Neural cell (in vitro differentiated cells): ENCODE measurements around the gene MICU1. TPM values are rescaled to one million over a fixed set of nuclear protein-coding genes. Genes with fewer than 3 reads are reported as not detected.

Source experiments
- H2AFZ ChIP-seq: fragments of 200-600, 300-800 bp; sonication (generic), shearing (Covaris generic); 2 replicates; pipeline ENCODE4 v1.6.0; 2014; ENCODE audit warnings: low read depth, mild to moderate bottlenecking, antibody characterized with exemption, low read length, moderate library complexity
- H3F3A ChIP-seq: fragments of 200-600 bp; shearing (Covaris generic); 2 replicates; pipeline ENCODE4 v1.6.1; 2016; ENCODE audit warnings: mild to moderate bottlenecking, moderate library complexity, mixed read lengths, antibody characterized with exemption, low read length; ENCODE audit not compliant: insufficient read depth, poor library complexity, severe bottlenecking
- H3K27ac ChIP-seq: fragments of 200-600, 300-800 bp; sonication (generic), shearing (Covaris generic); 2 replicates; pipeline ENCODE4 v1.5.1; 2014; ENCODE audit warnings: mild to moderate bottlenecking, low read length, moderate library complexity
- H3K27me3 ChIP-seq: fragments of 300-800, 200-600 bp; sonication (generic), shearing (Covaris generic); 2 replicates; pipeline ENCODE4 v1.6.0; 2014; ENCODE audit warnings: mild to moderate bottlenecking, low read depth, low read length, moderate library complexity; ENCODE audit not compliant: insufficient read depth
- H3K36me3 ChIP-seq: fragments of 300-800, 200-600 bp; sonication (generic), shearing (Covaris generic); 2 replicates; pipeline ENCODE4 v1.5.1; 2014; ENCODE audit warnings: mild to moderate bottlenecking, antibody characterized with exemption, low read length, moderate library complexity; ENCODE audit not compliant: insufficient read depth
- H3K4me2 ChIP-seq: fragments of 300-800, 200-600 bp; sonication (generic), shearing (Covaris generic); 2 replicates; pipeline ENCODE4 v1.6.0; 2014; ENCODE audit warnings: mild to moderate bottlenecking, low read length
- H3K4me3 ChIP-seq: fragments of 300-800, 200-600 bp; sonication (generic), shearing (Covaris generic); 2 replicates; pipeline ENCODE4 v1.5.1; 2014; ENCODE audit warnings: mild to moderate bottlenecking, low read length, moderate library complexity
- H3K79me2 ChIP-seq: fragments of 200-600 bp; shearing (Covaris generic); replicated peaks from 2 replicates; pipeline ENCODE4 v1.6.0; 2014; ENCODE audit warnings: mild to moderate bottlenecking, low read length, moderate library complexity; ENCODE audit not compliant: insufficient read depth
- H3K9ac ChIP-seq: fragments of 300-800, 200-600 bp; sonication (generic), shearing (Covaris generic); 2 replicates; pipeline ENCODE4 v1.6.1; 2016; ENCODE audit warnings: mild to moderate bottlenecking, low read length, mixed read lengths
- H3K9me2 ChIP-seq: fragments of 200-600 bp; shearing (Covaris generic); 2 replicates; pipeline ENCODE4 v1.6.1; 2016; ENCODE audit warnings: mild to moderate bottlenecking, low read length, mixed read lengths; ENCODE audit not compliant: insufficient read depth
- H3K9me3 ChIP-seq: fragments of 200-600, 300-800 bp; sonication (generic), shearing (Covaris generic); 2 replicates; pipeline ENCODE4 v1.6.1; 2016; ENCODE audit warnings: mild to moderate bottlenecking, mixed run types, low read length, moderate library complexity, mixed read lengths
- H4K20me1 ChIP-seq: fragments of 200-600 bp; shearing (Covaris generic); 2 replicates; pipeline ENCODE4 v1.6.1; 2016; ENCODE audit warnings: mild to moderate bottlenecking, mixed run types; ENCODE audit not compliant: insufficient read depth
- EP300 ChIP-seq: fragments of 450-650 bp; conservative IDR thresholded peaks from 2 replicates; pipeline ENCODE4 v1.6.1; 2014; ENCODE audit warnings: antibody characterized with exemption, mild to moderate bottlenecking, moderate library complexity; ENCODE audit not compliant: poor library complexity, severe bottlenecking
- EZH2 ChIP-seq: fragments of 200-600, 300-800 bp; shearing (Covaris generic), sonication (generic); IDR thresholded peaks from 2 replicates; pipeline ENCODE4 v1.6.1; 2014; ENCODE audit warnings: antibody characterized with exemption, low read length, borderline replicate concordance, mild to moderate bottlenecking; ENCODE audit not compliant: insufficient read depth, poor library complexity, severe bottlenecking
- MXI1 ChIP-seq: fragments of 450-650 bp; conservative IDR thresholded peaks from 2 replicates; pipeline ENCODE4 v1.6.1; 2014; ENCODE audit warnings: antibody characterized with exemption, mild to moderate bottlenecking; ENCODE audit not compliant: poor library complexity, severe bottlenecking
- POLR2AphosphoS5 ChIP-seq: IDR thresholded peaks from 2 replicates; pipeline ENCODE4 v1.6.1; 2012
- RAD21 ChIP-seq: fragments of 450-650 bp; conservative IDR thresholded peaks from 2 replicates; pipeline ENCODE4 v1.6.1; 2014; ENCODE audit warnings: antibody characterized with exemption, mild to moderate bottlenecking, moderate library complexity
- REST ChIP-seq: IDR thresholded peaks from 2 replicates; pipeline ENCODE4 v1.6.1; 2012; ENCODE audit warnings: borderline replicate concordance
- SMC3 ChIP-seq: fragments of 450-650 bp; conservative IDR thresholded peaks from 2 replicates; pipeline ENCODE4 v1.6.1; 2014; ENCODE audit warnings: antibody characterized with exemption, mild to moderate bottlenecking, moderate library complexity; ENCODE audit not compliant: poor library complexity
- TAF1 ChIP-seq: IDR thresholded peaks from 2 replicates; pipeline ENCODE4 v1.6.1; 2012; ENCODE audit warnings: low read depth
- polyA plus RNA-seq: library from polyadenylated mRNA; depleted of rRNA; stranded (reverse); fragments of >200 nt; gene quantifications from 2 replicates; pipeline ENCODE4 v1.2.3, GENCODE V29; 2014
- TF ChIP-seq, protein P1 (sequence below): fragments of 450-650 bp; IDR thresholded peaks from 2 replicates; pipeline ENCODE4 v1.5.1; 2014; ENCODE audit warnings: antibody characterized with exemption, mild to moderate bottlenecking, moderate library complexity; ENCODE audit not compliant: poor library complexity, severe bottlenecking

MICU1 gene
- polyA plus RNA-seq, 1 donor from 2014 or later = 86.0 TPM

DNA sequence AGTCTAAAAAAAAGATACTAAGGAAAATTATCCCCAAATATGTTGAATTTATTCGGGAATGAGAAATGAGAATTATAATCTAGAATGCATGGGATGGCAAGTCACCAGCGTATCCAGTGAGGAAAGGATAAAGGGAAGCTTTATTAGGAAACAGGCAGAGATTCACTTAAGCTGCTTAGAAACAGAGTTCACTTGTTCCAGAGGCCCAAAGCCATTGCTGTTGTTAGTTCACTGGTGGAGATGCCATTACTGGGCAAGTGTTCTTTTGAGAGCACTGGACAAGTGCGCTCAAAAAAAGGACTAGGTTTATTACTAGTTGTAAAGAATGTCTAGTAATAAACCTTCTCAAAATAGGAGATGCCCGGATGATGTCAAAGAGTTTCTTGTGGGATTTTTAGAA lies 51.2 kb downstream of the MICU1 start:
- TF ChIP-seq SMC3 (no peak), POLR2AphosphoS5 (no peak), REST (no peak), EZH2 (no peak), MXI1 (no peak), EP300 (no peak), TAF1 (no peak), RAD21 (no peak)
- TF ChIP-seq, protein P1, sequence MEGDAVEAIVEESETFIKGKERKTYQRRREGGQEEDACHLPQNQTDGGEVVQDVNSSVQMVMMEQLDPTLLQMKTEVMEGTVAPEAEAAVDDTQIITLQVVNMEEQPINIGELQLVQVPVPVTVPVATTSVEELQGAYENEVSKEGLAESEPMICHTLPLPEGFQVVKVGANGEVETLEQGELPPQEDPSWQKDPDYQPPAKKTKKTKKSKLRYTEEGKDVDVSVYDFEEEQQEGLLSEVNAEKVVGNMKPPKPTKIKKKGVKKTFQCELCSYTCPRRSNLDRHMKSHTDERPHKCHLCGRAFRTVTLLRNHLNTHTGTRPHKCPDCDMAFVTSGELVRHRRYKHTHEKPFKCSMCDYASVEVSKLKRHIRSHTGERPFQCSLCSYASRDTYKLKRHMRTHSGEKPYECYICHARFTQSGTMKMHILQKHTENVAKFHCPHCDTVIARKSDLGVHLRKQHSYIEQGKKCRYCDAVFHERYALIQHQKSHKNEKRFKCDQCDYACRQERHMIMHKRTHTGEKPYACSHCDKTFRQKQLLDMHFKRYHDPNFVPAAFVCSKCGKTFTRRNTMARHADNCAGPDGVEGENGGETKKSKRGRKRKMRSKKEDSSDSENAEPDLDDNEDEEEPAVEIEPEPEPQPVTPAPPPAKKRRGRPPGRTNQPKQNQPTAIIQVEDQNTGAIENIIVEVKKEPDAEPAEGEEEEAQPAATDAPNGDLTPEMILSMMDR = no peak
- no peaks in the 10 kb centered on the region for H3K9me2 ChIP-seq
- H3K36me3 ChIP-seq = no peaks in the 10 kb centered on the region
- no peak overlapping the region for H3K4me2 ChIP-seq
- H3K27ac ChIP-seq = no peak overlapping the region
- H3K9me3 ChIP-seq = no peaks in the 10 kb centered on the region
- no peaks in the 10 kb centered on the region for H3K27me3 ChIP-seq
- no peaks in the 10 kb centered on the region for H3F3A ChIP-seq
- no peak overlapping the region for H2AFZ ChIP-seq
- no peaks in the 10 kb centered on the region for H4K20me1 ChIP-seq
- no peak overlapping the region for H3K9ac ChIP-seq
- H3K4me3 ChIP-seq = no peak overlapping the region
- H3K79me2 ChIP-seq = peaks cover 5% of the 10 kb centered on the region

DNA sequence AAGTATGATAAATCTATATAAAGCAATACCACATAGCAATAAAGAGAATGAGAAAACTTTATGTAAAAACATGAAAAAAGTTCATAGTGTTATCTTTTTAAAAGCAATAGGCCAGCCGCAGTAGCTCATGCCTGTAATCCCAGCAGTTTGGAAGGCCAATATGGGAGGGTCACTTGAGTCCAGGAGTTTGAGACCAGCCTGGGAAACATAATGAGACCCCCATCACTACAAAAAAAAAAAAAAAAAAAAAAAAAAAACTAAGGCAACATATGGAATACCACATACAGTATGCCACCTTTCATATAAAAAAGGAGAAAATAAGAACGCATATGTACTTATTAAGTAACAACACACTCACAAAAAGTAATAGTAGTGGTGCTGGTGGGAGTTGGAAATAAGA lies 52.8 kb downstream of the MICU1 start:
- no peaks in the 10 kb centered on the region for H3K36me3 ChIP-seq
- H3K27ac ChIP-seq = no peak overlapping the region
- no peak overlapping the region for H3K4me2 ChIP-seq
- H4K20me1 ChIP-seq = no peaks in the 10 kb centered on the region
- H3K4me3 ChIP-seq = no peak overlapping the region
- no peak overlapping the region for H3K9ac ChIP-seq
- H3K27me3 ChIP-seq = no peaks in the 10 kb centered on the region
- H3K79me2 ChIP-seq = peaks cover 5% of the 10 kb centered on the region
- no peaks in the 10 kb centered on the region for H3K9me3 ChIP-seq
- TF ChIP-seq REST (no peak), EP300 (no peak), SMC3 (no peak), TAF1 (no peak), MXI1 (no peak), RAD21 (no peak), EZH2 (no peak), POLR2AphosphoS5 (no peak)
- TF ChIP-seq, protein P1 = no peak
- no peak overlapping the region for H2AFZ ChIP-seq
- no peaks in the 10 kb centered on the region for H3K9me2 ChIP-seq
- no peaks in the 10 kb centered on the region for H3F3A ChIP-seq
